Left lobe of liver (tissue), 1 donor: Measurements from ENCODE around the gene BTBD16. TPM values are rescaled to one million over a fixed set of nuclear protein-coding genes. Genes with fewer than 3 reads are reported as not detected.

Source experiments
- total RNA-seq: library from RNA; stranded (reverse); gene quantifications from one replicate; pipeline ENCODE4 v1.2.1, GENCODE V29; 2021
- donor health status: DM: no; HTN: yes; CAD: no.

Gene BTBD16
- total RNA-seq, 1 donor from 2014 or later, result 1.5 TPM

Other genes with a start within 250 kb of the BTBD16 start
- 21.1 TPM for gene PLEKHA1, start 103.4 kb downstream of the BTBD16 start, total RNA-seq
- not detected for gene ARMS2, start 183.4 kb downstream of the BTBD16 start, total RNA-seq
- gene HTRA1, start 190.3 kb downstream of the BTBD16 start, total RNA-seq, result 83.1 TPM